ENCODE data around the gene SLC26A6.

Gene SLC26A6

DNA sequence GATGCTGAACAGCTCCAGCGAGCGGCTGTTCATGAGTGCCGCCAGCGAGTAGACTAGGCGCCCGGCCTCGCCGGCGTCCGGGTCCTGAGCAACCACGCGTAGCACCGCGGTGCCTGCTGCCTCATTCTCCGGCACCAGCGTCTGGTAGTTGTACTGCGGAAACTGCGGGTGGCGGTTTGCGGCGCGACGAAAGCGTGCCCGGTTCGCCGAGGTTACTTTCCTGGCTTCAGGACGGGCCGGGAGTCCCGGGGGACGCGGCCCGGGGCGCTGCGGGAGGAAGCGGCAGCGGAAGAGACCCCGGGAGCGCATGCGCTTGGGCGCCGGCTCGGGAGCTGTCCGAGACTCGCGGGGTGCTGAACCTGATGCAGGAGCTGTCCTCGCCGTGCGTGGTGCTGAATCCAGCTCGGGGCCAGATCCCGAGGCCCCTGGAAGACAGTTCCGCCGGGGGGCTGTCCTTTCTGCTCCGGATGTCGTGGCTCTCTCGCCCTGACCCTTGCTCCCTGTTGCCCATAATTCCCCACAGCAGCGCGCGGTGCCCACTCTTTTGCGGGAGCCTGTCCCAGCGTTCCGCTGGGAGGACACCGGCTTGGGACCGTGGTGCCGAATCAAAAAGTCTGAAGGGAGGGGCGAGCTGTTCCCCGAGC is 26.4 kb upstream of the SLC26A6 start:
- no peak for DNase-seq

GRCh38 chr3:48660800-48661400 is 25.6 kb upstream of the SLC26A6 start:
- no peak for DNase-seq

- no peak for DNase-seq
Observed at GRCh38 chr3:48656841-48657281, 21.6 kb upstream of the SLC26A6 start.

GRCh38 chr3:48656061-48656840 is 21.0 kb upstream of the SLC26A6 start:
- no peak for DNase-seq

DNA sequence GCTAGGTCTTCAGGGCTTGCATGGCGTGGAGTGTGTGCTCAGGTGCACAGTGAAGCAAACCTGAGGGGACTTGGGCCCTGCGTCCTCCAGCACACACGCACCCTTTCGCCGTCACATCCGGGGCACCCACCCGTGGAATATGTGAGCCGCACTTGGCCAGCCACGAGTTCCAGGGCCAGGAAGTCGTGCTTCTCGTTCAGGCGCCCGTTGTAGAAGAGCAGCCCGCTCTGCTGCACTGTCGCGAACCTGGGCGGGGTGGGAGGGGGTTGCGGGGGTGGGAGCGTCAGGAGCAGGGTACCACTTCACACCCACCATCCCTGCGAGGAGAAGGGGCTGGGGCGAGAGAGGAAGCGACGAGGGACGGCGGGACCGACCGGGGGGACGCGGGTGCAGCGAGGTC is 20.3 kb upstream of the SLC26A6 start:
- DNase-seq: no peak

GRCh38 chr3:48655063-48655462 is 19.8 kb upstream of the SLC26A6 start:
- DNase-seq: no peak

DNA sequence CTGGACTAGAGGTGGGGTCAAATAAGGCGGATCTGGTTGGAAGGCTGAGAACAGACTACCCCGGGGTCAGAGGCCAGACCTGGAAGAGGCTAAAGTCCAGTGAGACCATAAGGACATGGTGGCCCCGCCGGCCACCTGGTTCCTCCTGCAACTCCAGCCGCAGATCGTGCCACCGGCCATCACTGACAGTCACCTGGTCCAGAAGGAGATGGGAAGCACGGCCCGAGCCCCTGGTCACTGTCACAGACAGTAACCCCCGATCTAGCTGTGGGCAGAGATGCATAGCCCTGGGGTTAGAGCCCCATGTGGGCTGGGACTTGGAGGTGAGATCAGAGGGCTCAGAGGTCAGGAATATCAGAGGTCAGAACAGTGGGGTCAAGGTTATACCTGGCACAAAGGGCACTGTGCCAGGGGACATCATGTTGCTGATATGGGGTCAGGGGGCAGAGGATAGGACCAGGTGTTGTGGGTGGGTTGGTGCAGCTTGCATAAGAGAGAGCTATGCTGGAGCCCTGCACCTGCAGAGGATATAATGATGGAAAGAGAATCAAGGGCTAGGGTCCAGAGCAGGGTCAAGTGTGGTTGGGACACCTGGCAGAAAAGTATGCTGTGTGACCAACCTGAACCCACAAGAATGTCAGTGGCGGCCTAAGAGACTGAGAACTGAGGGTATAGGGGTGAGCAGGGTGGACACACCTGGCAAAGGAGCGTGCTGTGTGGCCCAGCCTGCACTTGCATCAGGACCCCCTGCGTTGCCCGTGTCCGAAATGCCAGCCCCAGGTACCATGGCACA is 17.9 kb upstream of the SLC26A6 start:
- no peak for DNase-seq

DNA sequence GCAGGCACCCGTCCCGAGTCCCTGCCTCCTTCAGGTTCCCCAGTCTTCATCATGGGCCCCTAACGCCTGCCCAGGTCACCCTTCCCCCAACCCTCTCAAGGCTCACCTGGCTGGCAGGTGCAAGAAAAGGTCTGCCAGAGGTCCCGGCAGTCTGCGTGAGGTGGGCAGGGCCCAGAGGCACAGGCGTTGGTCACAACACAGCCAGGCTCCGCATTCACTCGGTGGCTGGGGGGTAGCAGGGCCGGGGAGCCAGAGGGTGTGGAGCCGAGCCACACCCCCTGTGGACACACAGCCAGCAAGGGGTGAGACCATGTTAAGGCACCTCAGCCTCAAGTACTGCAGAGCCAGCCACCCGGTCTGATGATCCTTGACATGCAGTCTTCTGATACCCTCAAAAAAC is 16.5 kb upstream of the SLC26A6 start:
- no peak for DNase-seq

DNA sequence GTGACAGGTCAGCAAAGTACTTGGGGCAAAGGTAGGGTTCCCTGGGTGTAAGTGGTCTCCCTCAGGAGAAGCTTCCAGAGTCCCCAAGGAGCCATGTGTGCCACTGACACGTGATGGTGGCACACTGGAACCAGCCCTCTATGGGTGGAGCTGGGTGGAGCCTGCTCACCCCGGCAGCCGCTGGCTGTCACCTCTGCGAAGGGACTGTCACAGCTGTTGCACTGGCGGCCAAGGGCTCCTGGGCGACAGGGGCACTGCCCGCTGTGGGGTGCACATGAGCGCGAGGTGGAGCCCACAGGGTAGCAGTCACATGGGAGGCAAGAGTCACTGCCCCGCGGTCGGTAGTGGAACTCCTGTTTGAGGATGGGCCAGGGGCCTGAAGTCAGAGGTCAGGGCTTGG is 15.5 kb upstream of the SLC26A6 start:
- DNase-seq: no peak

- DNase-seq: no peak
Observed at GRCh38 chr3:48648188-48648850, 13.1 kb upstream of the SLC26A6 start.

DNA sequence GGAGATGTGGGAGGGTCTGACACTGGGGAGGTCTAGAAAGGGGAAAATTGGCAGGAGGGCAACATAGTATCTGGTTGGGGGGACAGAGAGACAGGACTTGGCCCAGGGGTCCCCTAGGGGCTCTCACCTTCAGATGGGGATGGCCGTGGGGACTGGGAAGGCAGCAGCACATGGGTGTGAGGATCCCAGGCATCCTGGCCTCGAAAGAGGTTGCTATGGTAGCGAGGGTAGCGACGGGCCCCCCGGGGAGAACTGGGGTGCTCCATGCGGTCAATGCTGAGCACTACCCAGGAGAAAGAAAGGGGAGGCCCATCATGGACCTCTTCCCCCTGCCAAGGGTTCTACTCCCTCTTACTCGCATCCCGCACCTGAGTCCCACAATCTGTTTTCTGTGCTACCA is 12.5 kb upstream of the SLC26A6 start:
- no peak for DNase-seq

- DNase-seq: no peak
Observed at GRCh38 chr3:48644898-48645760, 9.9 kb upstream of the SLC26A6 start.

DNA sequence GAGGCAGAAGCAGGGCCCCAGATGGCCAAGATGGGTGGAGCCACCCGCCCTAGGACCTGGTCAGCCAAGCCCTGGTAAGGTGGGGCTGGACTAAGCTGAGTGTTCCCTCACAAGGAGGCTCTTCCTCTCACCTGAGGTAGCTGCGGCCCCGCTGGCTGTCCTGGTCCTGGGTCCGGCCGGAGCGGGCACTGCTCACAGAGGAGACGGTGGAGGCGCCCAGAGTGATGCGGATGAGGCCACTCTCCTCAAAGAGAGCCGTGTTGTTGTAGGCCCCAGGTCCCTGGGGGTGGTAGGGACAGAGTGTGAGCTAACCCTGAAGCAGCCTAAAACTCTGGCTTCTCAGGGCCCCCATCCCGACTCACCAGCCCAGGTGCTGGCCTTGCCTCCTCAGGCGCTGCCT is 7.3 kb upstream of the SLC26A6 start:
- no peak for DNase-seq

GRCh38 chr3:48641396-48641795 is 6.1 kb upstream of the SLC26A6 start:
- no peak for DNase-seq

DNA sequence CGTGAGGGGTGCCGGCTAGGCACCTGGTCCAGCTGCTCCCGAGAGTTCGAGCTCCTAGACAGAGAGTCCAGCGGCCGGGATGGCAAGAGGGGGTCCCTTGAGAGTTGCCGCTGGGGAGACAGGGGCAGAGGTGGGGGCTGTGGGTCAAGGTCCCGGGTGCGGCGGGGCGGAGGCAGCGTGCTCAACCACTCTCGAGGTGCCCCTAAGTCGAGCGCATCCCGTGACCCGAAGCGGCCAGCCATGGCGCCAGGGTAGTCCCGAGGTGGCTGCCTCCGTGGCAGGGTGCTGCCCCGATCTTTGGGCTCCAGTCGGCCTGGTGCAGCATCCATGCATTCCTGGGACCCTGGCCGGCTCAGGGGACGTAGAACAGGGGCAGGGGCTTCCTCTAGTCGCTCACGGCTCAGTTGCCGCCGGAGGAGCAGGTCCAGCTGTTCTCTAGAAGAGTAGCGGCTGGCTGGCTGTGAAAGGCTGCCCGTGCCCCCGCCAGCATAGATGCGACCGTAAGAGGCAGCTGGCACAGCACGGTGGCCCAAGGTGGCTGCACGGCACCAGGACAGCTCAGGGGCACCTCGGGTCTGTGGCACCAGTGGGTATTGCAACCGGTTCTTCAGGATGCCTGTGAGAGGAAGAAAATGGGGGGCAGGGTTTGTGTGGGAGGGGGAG is 4.8 kb upstream of the SLC26A6 start:
- DNase-seq: no peak

DNA sequence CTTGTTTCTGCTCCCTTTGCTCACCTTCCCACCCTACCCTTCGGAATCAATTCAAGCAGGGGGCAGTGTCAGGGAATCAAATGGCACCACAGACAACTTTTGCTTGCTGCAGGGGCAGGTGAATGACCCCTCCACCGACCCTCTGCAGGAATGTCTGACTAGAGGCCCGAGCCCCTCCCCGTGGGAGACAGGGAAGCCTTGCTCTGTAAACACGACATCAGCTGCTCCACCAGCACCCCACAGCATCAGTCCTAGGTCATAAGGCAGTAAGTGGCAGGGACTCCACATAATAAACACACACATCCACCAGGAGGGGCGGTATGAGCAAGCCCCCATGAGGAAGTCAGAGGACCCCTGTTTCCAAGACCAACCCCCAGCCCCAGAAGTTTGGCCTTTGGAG is 2.0 kb upstream of the SLC26A6 start:
- no peak for DNase-seq

DNA sequence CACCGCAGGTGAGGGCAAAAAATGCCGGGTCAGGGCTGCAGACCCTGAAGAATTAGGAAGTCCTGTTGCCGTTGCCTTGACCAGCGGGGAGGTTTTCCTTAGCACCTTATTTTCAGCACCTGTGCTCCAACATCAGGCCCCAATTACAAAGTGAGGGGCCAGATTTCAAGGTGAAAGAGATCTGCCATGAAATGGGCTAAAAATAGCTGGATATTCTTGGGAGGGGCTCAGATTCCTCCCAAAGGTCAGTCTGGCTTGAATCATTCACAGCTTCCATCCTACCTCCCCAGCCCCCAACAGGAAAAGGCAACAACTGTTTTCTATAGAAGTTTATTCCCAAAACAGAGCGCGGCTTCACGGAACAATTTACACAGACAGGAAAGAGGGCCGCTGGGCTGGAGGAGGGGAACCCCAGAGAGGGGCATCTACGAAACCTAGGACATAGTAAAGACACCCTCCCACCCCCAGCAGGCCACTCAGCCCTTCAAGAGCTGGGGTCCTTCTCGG is 941 bp upstream of the SLC26A6 start:
- DNase-seq: no peak

DNA sequence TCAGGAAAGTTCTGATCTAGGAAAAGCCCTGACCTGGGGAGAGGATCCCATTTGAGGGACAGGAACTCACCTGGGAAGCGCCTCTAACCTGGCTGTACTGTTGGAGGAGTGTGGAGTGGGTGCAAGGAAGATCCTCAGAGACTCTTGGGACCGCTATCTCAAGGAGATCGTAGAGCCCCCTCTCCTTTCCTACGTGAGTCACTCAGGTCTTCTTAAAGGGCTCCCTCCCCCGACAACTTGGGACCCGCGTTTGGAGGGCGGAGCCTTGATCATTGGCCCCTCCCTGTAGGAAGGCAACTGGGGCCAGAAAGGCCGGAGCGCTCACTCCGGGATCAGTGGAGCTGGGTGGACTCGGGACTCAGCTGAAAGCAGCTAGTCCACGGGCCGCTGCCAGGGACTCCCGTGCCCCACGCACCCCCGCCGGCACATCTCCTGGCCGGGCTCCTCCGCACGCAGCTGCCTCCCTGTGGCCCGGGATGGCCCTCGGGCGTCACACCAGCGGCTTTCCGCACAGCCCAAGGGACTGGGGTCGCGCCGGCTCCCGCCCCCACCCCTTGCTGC is 520 bp downstream of the SLC26A6 start:
- DNase-seq: peak; percentile 44

DNA sequence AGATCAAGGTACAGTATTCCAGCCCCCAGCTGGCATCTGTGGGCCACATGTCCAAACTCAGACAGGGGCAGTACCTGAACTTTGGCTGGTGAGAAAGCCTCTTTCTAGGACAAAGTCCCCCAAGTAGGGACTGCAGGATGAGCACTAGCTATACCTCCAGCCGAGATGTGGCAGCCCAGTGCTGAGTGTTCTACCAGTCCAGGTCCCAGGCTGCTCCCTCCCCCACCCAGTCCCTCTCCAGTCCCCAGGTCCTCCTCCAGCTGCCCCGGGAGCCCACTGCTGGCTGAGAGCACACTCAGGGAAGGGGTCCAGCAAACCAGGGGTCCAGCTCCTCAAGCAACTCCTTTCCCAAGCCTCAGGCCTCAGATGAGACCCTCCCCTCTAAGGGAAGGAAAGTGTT is 1.5 kb downstream of the SLC26A6 start:
- DNase-seq: no peak

- no peak for DNase-seq
Observed at GRCh38 chr3:48633256-48633655, 2.0 kb downstream of the SLC26A6 start.
